Measurements from ENCODE around the gene ADAMTSL4. TPM values are rescaled to one million over a fixed set of nuclear protein-coding genes. Genes with fewer than 3 reads are reported as not detected.

Gene ADAMTSL4
- total and polyA plus RNA-seq, 2 donors (not counting 3 experiments of a cell fraction or from before 2014, with no cell fraction given), result 0.73 to 1.0 TPM

DNA sequence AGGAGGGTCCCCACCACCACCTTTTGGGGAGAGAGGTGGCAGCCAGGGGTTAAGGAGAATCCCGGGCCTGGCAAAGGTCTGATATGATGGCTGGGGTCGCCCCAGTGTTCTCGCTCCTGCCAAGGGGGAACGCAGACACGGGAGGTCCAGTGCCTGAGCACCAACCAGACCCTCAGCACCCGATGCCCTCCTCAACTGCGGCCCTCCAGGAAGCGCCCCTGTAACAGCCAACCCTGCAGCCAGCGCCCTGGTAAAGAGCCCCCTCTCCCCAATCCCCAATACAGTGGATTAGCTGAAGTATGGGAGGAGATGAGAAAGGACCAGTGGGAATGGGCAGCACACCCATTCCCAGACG lies 10.4 kb downstream of the ADAMTSL4 start:
- H3K9me3 ChIP-seq (replicated peaks; ENCODE audit: control insufficient read depth, insufficient read depth, low read length), result no peaks in the 10 kb centered on the region
- no TSS peak for BruUV-seq (replicated peaks)
- CTCF ChIA-PET, result interaction anchor here (0.5 to 13.9 kb wide), 20 partner anchors 8 to 362 kb away, joined by 3 to 288 read pairs (median 8); partner anchors contain the start of genes ADAMTSL4, CTSK, ECM1 and ENSA
- H3K9me1 ChIP-seq (replicated peaks; ENCODE audit: control insufficient read depth, extremely low read depth, insufficient read depth, low read length), result no peaks in the 10 kb centered on the region
- peaks cover 4% of the 10 kb centered on the region for H3K79me2 ChIP-seq (ENCODE audit: control insufficient read depth, insufficient read depth, low read length)
- peaks cover 52% of the 10 kb centered on the region for H3K4me1 ChIP-seq (ENCODE audit: control insufficient read depth, extremely low read depth, insufficient read depth, low read length)
- intact Hi-C loops (cut with micrococcal nuclease) (loop anchor here (1.0 to 5.0 kb wide), 4 partner anchors 73 to 363 kb away; partner anchors contain the start of gene TARS2), dilution Hi-C loops (cut with MboI; ENCODE audit: extremely low pct_ligation_motif_present, low sequenced_read_pairs) (no loop called here)
- no peak overlapping the region for H3K4me2 ChIP-seq (ENCODE audit: insufficient read depth, low read length)
- H4K20me1 ChIP-seq (replicated peaks; ENCODE audit: control insufficient read depth, extremely low read depth, insufficient read depth, low read length), result no peaks in the 10 kb centered on the region
- peak overlapping the region; percentile 62 for H3K27ac ChIP-seq (ENCODE audit: insufficient read depth, low read depth, low read length)
- TF ChIP-seq MAX (IDR thresholded peaks at IDR 0.05; ENCODE audit: insufficient read depth, insufficient read length) (no peak), GATA2 (IDR thresholded peaks at IDR 0.05; ENCODE audit: insufficient read depth, insufficient read length, low read depth, low read length) (no peak), FOS (IDR thresholded peaks at IDR 0.05; ENCODE audit: borderline replicate concordance, insufficient read depth, low read length) (no peak), MYC (IDR thresholded peaks at IDR 0.05; ENCODE audit: low read depth, low read length) (no peak), POLR2AphosphoS5 (IDR thresholded peaks at IDR 0.05; ENCODE audit: insufficient read depth, low read depth, low read length) (no peak), EZH2 (IDR thresholded peaks at IDR 0.05; ENCODE audit: borderline replicate concordance, low read depth, low read length, severe bottlenecking) (no peak), JUN (IDR thresholded peaks at IDR 0.05; ENCODE audit: borderline replicate concordance, insufficient read depth, insufficient read length, low read depth) (no peak), POLR2A (IDR thresholded peaks at IDR 0.05; ENCODE audit: low read depth, low read length) (no peak)
- TF ChIP-seq, protein P1, sequence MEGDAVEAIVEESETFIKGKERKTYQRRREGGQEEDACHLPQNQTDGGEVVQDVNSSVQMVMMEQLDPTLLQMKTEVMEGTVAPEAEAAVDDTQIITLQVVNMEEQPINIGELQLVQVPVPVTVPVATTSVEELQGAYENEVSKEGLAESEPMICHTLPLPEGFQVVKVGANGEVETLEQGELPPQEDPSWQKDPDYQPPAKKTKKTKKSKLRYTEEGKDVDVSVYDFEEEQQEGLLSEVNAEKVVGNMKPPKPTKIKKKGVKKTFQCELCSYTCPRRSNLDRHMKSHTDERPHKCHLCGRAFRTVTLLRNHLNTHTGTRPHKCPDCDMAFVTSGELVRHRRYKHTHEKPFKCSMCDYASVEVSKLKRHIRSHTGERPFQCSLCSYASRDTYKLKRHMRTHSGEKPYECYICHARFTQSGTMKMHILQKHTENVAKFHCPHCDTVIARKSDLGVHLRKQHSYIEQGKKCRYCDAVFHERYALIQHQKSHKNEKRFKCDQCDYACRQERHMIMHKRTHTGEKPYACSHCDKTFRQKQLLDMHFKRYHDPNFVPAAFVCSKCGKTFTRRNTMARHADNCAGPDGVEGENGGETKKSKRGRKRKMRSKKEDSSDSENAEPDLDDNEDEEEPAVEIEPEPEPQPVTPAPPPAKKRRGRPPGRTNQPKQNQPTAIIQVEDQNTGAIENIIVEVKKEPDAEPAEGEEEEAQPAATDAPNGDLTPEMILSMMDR (IDR thresholded peaks at IDR 0.05; ENCODE audit: extremely low read depth in 1 of 2, insufficient read depth in 1 of 2, low read depth in 1 of 2, low read length in 2 of 2), result no peak
- H3K27me3 ChIP-seq (ENCODE audit: control insufficient read depth in 2 of 2, insufficient read depth in 2 of 2, low read length in 2 of 2), result no peaks in the 10 kb centered on the region
- H2AFZ ChIP-seq (ENCODE audit: low read depth, low read length), result no peak overlapping the region
- H3K4me3 ChIP-seq (replicated peaks in 1 of 3; ENCODE audit: insufficient read depth in 1 of 3, low read depth in 1 of 3, low read length in 3 of 3), result no peak overlapping the region
- POLR2A ChIA-PET, result interaction anchor here (1.0 kb wide), 1 partner anchor 20 kb away, joined by 9 read pairs; the partner anchor contains the start of gene MCL1
- FAIRE-seq (no peak), DNase-seq (ENCODE audit: low read depth, low spot score) (no peak)
- H3K9ac ChIP-seq (replicated peaks; ENCODE audit: extremely low read depth, insufficient read depth, low read length), result no peak overlapping the region
- H3K36me3 ChIP-seq (ENCODE audit: control insufficient read depth in 2 of 2, extremely low read depth in 1 of 2, insufficient read depth in 2 of 2, low read length in 2 of 2), result peaks cover 0 to 4% of the 10 kb centered on the region in 2 experiments
